ENCODE data around the gene SLC4A8.

GRCh38 chr12:51401486-51401885, 23.1 kb upstream of the SLC4A8 start:
- TF ChIP-seq, protein P1, sequence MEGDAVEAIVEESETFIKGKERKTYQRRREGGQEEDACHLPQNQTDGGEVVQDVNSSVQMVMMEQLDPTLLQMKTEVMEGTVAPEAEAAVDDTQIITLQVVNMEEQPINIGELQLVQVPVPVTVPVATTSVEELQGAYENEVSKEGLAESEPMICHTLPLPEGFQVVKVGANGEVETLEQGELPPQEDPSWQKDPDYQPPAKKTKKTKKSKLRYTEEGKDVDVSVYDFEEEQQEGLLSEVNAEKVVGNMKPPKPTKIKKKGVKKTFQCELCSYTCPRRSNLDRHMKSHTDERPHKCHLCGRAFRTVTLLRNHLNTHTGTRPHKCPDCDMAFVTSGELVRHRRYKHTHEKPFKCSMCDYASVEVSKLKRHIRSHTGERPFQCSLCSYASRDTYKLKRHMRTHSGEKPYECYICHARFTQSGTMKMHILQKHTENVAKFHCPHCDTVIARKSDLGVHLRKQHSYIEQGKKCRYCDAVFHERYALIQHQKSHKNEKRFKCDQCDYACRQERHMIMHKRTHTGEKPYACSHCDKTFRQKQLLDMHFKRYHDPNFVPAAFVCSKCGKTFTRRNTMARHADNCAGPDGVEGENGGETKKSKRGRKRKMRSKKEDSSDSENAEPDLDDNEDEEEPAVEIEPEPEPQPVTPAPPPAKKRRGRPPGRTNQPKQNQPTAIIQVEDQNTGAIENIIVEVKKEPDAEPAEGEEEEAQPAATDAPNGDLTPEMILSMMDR (IDR thresholded peaks at IDR 0.05; ENCODE audit: low read depth, low read length, poor library complexity, severe bottlenecking), result no peak
- TF ChIP-seq EZH2phosphoT487 (IDR thresholded peaks at IDR 0.05; ENCODE audit: borderline replicate concordance, low read length), result no peak

Measured in DOHH2 (cell line).